IMR-90 (cell line): ENCODE results near the gene SLC4A1AP. TPM values are rescaled to one million over a fixed set of nuclear protein-coding genes. Genes with fewer than 3 reads are reported as not detected.

ENCODE experiments used
- ATAC-seq: fragments of 200-7000 bp; cut with Tn5 transposase; 2 replicates; pipeline ENCODE4 v1.9.1; 2020; ENCODE audit warnings: low read depth, mild to moderate bottlenecking, moderate library complexity
- Bru-seq: library from RNA; stranded (reverse); fragments of 400-500 nt; gene quantifications from one replicate; lab custom pipeline; 2021; lab: Mats Ljungman, UMichigan
- BruChase-seq, 2 experiments: library from RNA; stranded (reverse); fragments of 400-500 nt; gene quantifications; one replicate each; lab custom pipeline; 2021; lab: Mats Ljungman, UMichigan
- BruUV-seq: library from RNA; stranded (reverse); fragments of 400-500 nt; replicated peaks from 2 replicates; lab custom pipeline; 2021; lab: Mats Ljungman, UMichigan
- CTCF ChIA-PET: fragments of 300-600 bp; formaldehyde crosslinking; extraction: SDS; loops from one replicate; lab custom pipeline; 2021; ENCODE audit warnings: antibody characterized with exemption; lab: Yijun Ruan, JAX
- POLR2A ChIA-PET: fragments of 300-600 bp; sonication (Branson Sonifier 250); formaldehyde crosslinking; loops from one replicate; lab custom pipeline; 2022; ENCODE audit warnings: antibody characterized with exemption; ENCODE audit not compliant: unreplicated experiment; lab: Charles Lee
- DNase-seq: peaks from one replicate; pipeline ENCODE4 v3.0.0; 2013
- H2AFZ ChIP-seq: replicated peaks from 2 replicates; pipeline ENCODE3; 2013; ENCODE audit warnings: low read length, mild to moderate bottlenecking; ENCODE audit not compliant: poor library complexity
- H2AK5ac ChIP-seq: 2 replicates; pipeline ENCODE4 v1.6.1; 2013; ENCODE audit warnings: low read depth, low read length, inconsistent platforms
- H2AK9ac ChIP-seq: replicated peaks from 2 replicates; pipeline ENCODE3; 2013; ENCODE audit warnings: mild to moderate bottlenecking, low read depth, low read length, moderate library complexity; ENCODE audit not compliant: poor library complexity
- H2BK120ac ChIP-seq: 2 replicates; pipeline ENCODE4 v1.6.1; 2013; ENCODE audit warnings: low read depth, low read length, inconsistent platforms
- H2BK15ac ChIP-seq: 3 replicates; pipeline ENCODE4 v1.6.1; 2013; ENCODE audit warnings: low read depth, low read length, inconsistent platforms
- H2BK20ac ChIP-seq: 2 replicates; pipeline ENCODE4 v1.6.1; 2013; ENCODE audit warnings: low read depth, mild to moderate bottlenecking, inconsistent platforms, low read length, moderate library complexity
- H2BK5ac ChIP-seq: 2 replicates; pipeline ENCODE4 v1.6.1; 2013; ENCODE audit warnings: mild to moderate bottlenecking, low read depth, low read length, inconsistent platforms; ENCODE audit not compliant: poor library complexity, severe bottlenecking
- H3K14ac ChIP-seq: replicated peaks from 2 replicates; pipeline ENCODE4 v1.6.1; 2013; ENCODE audit warnings: low read depth, low read length, inconsistent platforms
- H3K18ac ChIP-seq: 2 replicates; pipeline ENCODE4 v1.6.1; 2013; ENCODE audit warnings: low read depth, low read length, control low read depth
- H3K23ac ChIP-seq: 2 replicates; pipeline ENCODE4 v1.6.1; 2013; ENCODE audit warnings: low read depth, low read length, inconsistent platforms
- H3K27ac ChIP-seq: 2 replicates; pipeline ENCODE4 v1.5.1; 2013; ENCODE audit warnings: mild to moderate bottlenecking, control low read depth, low read length; ENCODE audit not compliant: insufficient read depth
- H3K27me3 ChIP-seq: 2 replicates; pipeline ENCODE4 v1.6.1; 2013; ENCODE audit warnings: low read length; ENCODE audit not compliant: control insufficient read depth, insufficient read depth
- H3K36me3 ChIP-seq: 2 replicates; pipeline ENCODE4 v1.6.1; 2013; ENCODE audit warnings: low read length, mixed read lengths; ENCODE audit not compliant: control insufficient read depth, insufficient read depth
- H3K4ac ChIP-seq: 2 replicates; pipeline ENCODE4 v1.6.1; 2013; ENCODE audit warnings: low read depth, low read length, inconsistent platforms
- H3K4me1 ChIP-seq: 2 replicates; pipeline ENCODE4 v1.6.1; 2013; ENCODE audit warnings: low read length, mixed read lengths; ENCODE audit not compliant: control insufficient read depth, insufficient read depth
- H3K4me2 ChIP-seq: 2 replicates; pipeline ENCODE4 v1.6.1; 2013; ENCODE audit warnings: low read depth, mild to moderate bottlenecking, control low read depth, low read length, moderate library complexity
- H3K4me3 ChIP-seq: 2 replicates; pipeline ENCODE4 v1.5.1; 2013; ENCODE audit warnings: low read depth, mild to moderate bottlenecking, control low read depth, low read length, moderate library complexity; ENCODE audit not compliant: insufficient read depth
- H3K56ac ChIP-seq: 2 replicates; pipeline ENCODE4 v1.6.1; 2013; ENCODE audit warnings: low read length, inconsistent platforms; ENCODE audit not compliant: insufficient read depth; ENCODE audit errors: extremely low read depth
- H3K79me1 ChIP-seq, 2 experiments: 2 replicates each; pipeline ENCODE4 v1.6.1; 2013; ENCODE audit warnings: low read length in 2 of 2, inconsistent platforms in 1 of 2, low read depth in 1 of 2
- H3K9ac ChIP-seq: 2 replicates; pipeline ENCODE4 v1.6.1; 2013; ENCODE audit warnings: low read depth, low read length, control low read depth
- H3K9me1 ChIP-seq: 2 replicates; pipeline ENCODE4 v1.6.1; 2013; ENCODE audit warnings: low read length, inconsistent platforms; ENCODE audit not compliant: insufficient read depth
- H3K9me3 ChIP-seq: 2 replicates; pipeline ENCODE4 v1.6.1; 2013; ENCODE audit warnings: low read length; ENCODE audit not compliant: control insufficient read depth, insufficient read depth
- H4K20me1 ChIP-seq: 2 replicates; pipeline ENCODE4 v1.6.1; 2013; ENCODE audit warnings: low read length, inconsistent platforms; ENCODE audit not compliant: insufficient read depth
- H4K5ac ChIP-seq: 2 replicates; pipeline ENCODE4 v1.6.1; 2013; ENCODE audit warnings: mild to moderate bottlenecking, low read depth, low read length, control low read depth
- H4K8ac ChIP-seq, 2 experiments: 2 replicates each; pipeline ENCODE4 v1.6.1; 2013; ENCODE audit warnings: low read depth in 2 of 2, low read length in 2 of 2, control low read depth in 1 of 2, inconsistent platforms in 1 of 2
- H4K91ac ChIP-seq: 2 replicates; pipeline ENCODE4 v1.6.1; 2013; ENCODE audit warnings: low read depth, low read length, inconsistent platforms; ENCODE audit not compliant: insufficient read depth
- BHLHE40 ChIP-seq: fragments of 150-350 bp; IDR thresholded peaks from 2 replicates; pipeline ENCODE4 v1.6.1; 2016; ENCODE audit warnings: mild to moderate bottlenecking, low read depth, low read length
- CHD1 ChIP-seq: IDR thresholded peaks from 2 replicates; pipeline ENCODE4 v1.6.1; 2012; ENCODE audit warnings: low read depth, low read length, improper control_type of control experiment
- ELK1 ChIP-seq: fragments of 150-350 bp; IDR thresholded peaks from 2 replicates; pipeline ENCODE4 v1.6.1; 2016; ENCODE audit warnings: low read depth, mild to moderate bottlenecking, low read length, moderate library complexity, borderline replicate concordance
- MAFK ChIP-seq: IDR thresholded peaks from 2 replicates; pipeline ENCODE4 v1.6.1; 2012; ENCODE audit warnings: low read depth, low read length, improper control_type of control experiment
- MAZ ChIP-seq: IDR thresholded peaks from 2 replicates; pipeline ENCODE4 v1.6.1; 2012; ENCODE audit warnings: low read depth, mild to moderate bottlenecking, low read length, improper control_type of control experiment, moderate library complexity, borderline replicate concordance
- MXI1 ChIP-seq: IDR thresholded peaks from 2 replicates; pipeline ENCODE4 v1.6.1; 2012; ENCODE audit warnings: low read depth, mild to moderate bottlenecking, low read length, moderate library complexity, borderline replicate concordance
- NFE2L2 ChIP-seq: fragments of 150-350 bp; IDR thresholded peaks from 2 replicates; pipeline ENCODE4 v1.6.1; 2016; ENCODE audit warnings: low read depth, mild to moderate bottlenecking, low read length
- RAD21 ChIP-seq: IDR thresholded peaks from 2 replicates; pipeline ENCODE4 v1.6.1; 2012; ENCODE audit warnings: low read length, improper control_type of control experiment
- RCOR1 ChIP-seq: IDR thresholded peaks from 2 replicates; pipeline ENCODE4 v1.6.1; 2012; ENCODE audit warnings: mild to moderate bottlenecking, low read length, improper control_type of control experiment; ENCODE audit not compliant: insufficient replicate concordance
- RFX5 ChIP-seq: IDR thresholded peaks from 2 replicates; pipeline ENCODE4 v1.8.0; 2012; ENCODE audit warnings: low read depth, mild to moderate bottlenecking, low read length, moderate library complexity
- SMC3 ChIP-seq: fragments of 150-350 bp; IDR thresholded peaks from 2 replicates; pipeline ENCODE4 v1.6.1; 2016; ENCODE audit warnings: low read depth, mild to moderate bottlenecking, antibody characterized with exemption, low read length, moderate library complexity
- USF2 ChIP-seq: fragments of 150-350 bp; IDR thresholded peaks from 2 replicates; pipeline ENCODE4 v1.6.1; 2017; ENCODE audit warnings: mild to moderate bottlenecking, antibody characterized with exemption, low read length, low read depth
- WGBS, 2 experiments: methylation state at CpG; one replicate each; pipeline versions ENCODE4 v1.1.5 to v1.1.7; 2013; ENCODE audit warnings: missing lambda C conversion rate in 2 of 2; ENCODE audit not compliant: insufficient read length in 1 of 2; ENCODE audit errors: extremely low coverage in 2 of 2; 5-methylcytosine and 5-hydroxymethylcytosine counted together
- dilution Hi-C: fragments of 300-500 bp; cut with HindIII; formaldehyde crosslinking; loops from one replicate; pipeline ENCODE4 v1.14.3; 2018; ENCODE audit warnings: low sequenced_read_pairs; ENCODE audit not compliant: unreplicated experiment
- in situ Hi-C: fragments of 300-500 bp; cut with MboI; formaldehyde crosslinking; loops from 3 replicates; pipeline ENCODE4 v1.14.3; 2019; ENCODE audit warnings: low sequenced_read_pairs, inconsistent platforms, mixed read lengths
- intact Hi-C: fragments of 100-400 bp; cut with micrococcal nuclease; formaldehyde crosslinking; loops from 2 replicates; pipeline ENCODE4 v1.10.0; 2022
- long read RNA-seq: library from polyadenylated mRNA; unstranded; transcript quantifications from one replicate; pipeline ENCODE4 v2.0.0, GENCODE V29; 2021; ENCODE audit not compliant: unreplicated experiment
- polyA plus RNA-seq, 3 experiments: library from polyadenylated mRNA; depleted of rRNA; stranded (reverse); fragments of >200 nt; gene quantifications; 2 replicates each; pipeline ENCODE4 v1.2.3, GENCODE V29; 2012; ENCODE audit warnings: low replicate concordance in 1 of 3
- total RNA-seq: library from RNA; depleted of rRNA; stranded (reverse); fragments of >200 nt; gene quantifications from 2 replicates; pipeline ENCODE4 v1.2.3, GENCODE V29; 2012; rRNA removed

SLC4A1AP gene
- total RNA-seq (11.7 and 17.8 TPM in 2 replicates), polyA plus RNA-seq (2012; rRNA removed) (13.3 and 13.6 TPM in 2 replicates), Bru-seq, nascent RNA (percentile 67 among the genes with signal in this experiment), BruChase-seq, experiment 1, labeled RNA remaining after a 6-hour chase (percentile 70 among the genes with signal in this experiment), BruChase-seq, experiment 2, labeled RNA remaining after a 2-hour chase (percentile 67 among the genes with signal in this experiment)
- polyA plus RNA-seq (2012; cell fraction: cytosol; rRNA removed) = 4.5 and 5.5 TPM in 2 replicates
- polyA plus RNA-seq (2012; cell fraction: nucleus; rRNA removed; ENCODE audit: low replicate concordance) = 8.7 and 10.3 TPM in 2 replicates
- long read RNA-seq, transcript SLC4A1AP-201 (14 exons, 2,959 nt) = major isoform, 23 of 58 reads
- long read RNA-seq, partial matches to known transcripts = 30 of 58 reads
- long read RNA-seq, other reads (novel, unspliced or antisense) = 5 of 58 reads

- peak within 1 kb of the TSS; percentile 93 for H4K91ac ChIP-seq
- no peaks in the 10 kb centered on the region for H3K9me3 ChIP-seq
- POLR2A ChIA-PET = no interaction called here
- 0% methylated on average over 13 of the region's 56 CpGs; no CpG with 5 or more reads in 1 of the 2 experiments for WGBS, 2 experiments
- peaks cover 6% of the 10 kb centered on the region; the same call in 1 of the 2 replicates for H3K9me1 ChIP-seq
- peak within 1 kb of the TSS; percentile 97 for H2BK5ac ChIP-seq
- intact Hi-C loops = loop anchor here (2.0 kb wide), 1 partner anchor 255 kb away; the partner anchor contains the start of gene PPM1G
- H2AK5ac ChIP-seq = peak within 1 kb of the TSS; percentile 57; the same call in 1 of the 2 replicates
- peak within 1 kb of the TSS; percentile 86 for H3K27ac ChIP-seq
- peaks cover 15 to 41% of the 10 kb centered on the region in 2 experiments for H3K79me1 ChIP-seq
- peak within 1 kb of the TSS; percentile 98 for H4K5ac ChIP-seq
- dilution Hi-C loops = no loop called here
- peak within 1 kb of the TSS; percentile 96 for H2AK9ac ChIP-seq
- H3K18ac ChIP-seq = peak within 1 kb of the TSS; percentile 83
- H3K27me3 ChIP-seq = no peaks in the 10 kb centered on the region
- peak within 1 kb of the TSS; percentile 85 for H3K4me3 ChIP-seq
- peak within 1 kb of the TSS; percentile 100 for H2AFZ ChIP-seq
- no peaks in the 10 kb centered on the region for H4K20me1 ChIP-seq
- peak within 1 kb of the TSS; percentile 94 for H3K14ac ChIP-seq
- H3K9ac ChIP-seq = peak within 1 kb of the TSS; percentile 93
- ATAC-seq (peak; percentile 90), DNase-seq (peak; percentile 89)
- BruUV-seq = no TSS peak
- peak within 1 kb of the TSS; percentile 95 to 99 for H4K8ac ChIP-seq
- peak within 1 kb of the TSS; percentile 64; the same call in 2 of the 3 replicates for H2BK15ac ChIP-seq
- peak within 1 kb of the TSS; percentile 99 for H3K4me2 ChIP-seq
- in situ Hi-C loops = no loop called here
- peaks cover 13% of the 10 kb centered on the region for H3K36me3 ChIP-seq
- peak within 1 kb of the TSS; percentile 98 for H3K4ac ChIP-seq
- H3K4me1 ChIP-seq = peaks cover 5% of the 10 kb centered on the region
- H2BK120ac ChIP-seq = peak within 1 kb of the TSS; percentile 97
- peak within 1 kb of the TSS; percentile 61 for H3K56ac ChIP-seq
- peak within 1 kb of the TSS; percentile 86; the same call in 1 of the 2 replicates for H3K23ac ChIP-seq
- CTCF ChIA-PET = no interaction called here
- H2BK20ac ChIP-seq = peak within 1 kb of the TSS; percentile 85; the same call in 1 of the 2 replicates
- no peak for TF ChIP-seq MAFK
- 0 out of 2 replicates have a peak, but pooled peaks have one; percentile 15 for TF ChIP-seq SMC3
- TF ChIP-seq RCOR1 = no peak
- no peak for TF ChIP-seq RFX5
- peak; percentile 14; the same call in 1 of the 2 replicates for TF ChIP-seq RAD21
- peak; percentile 25; the same call in 1 of the 2 replicates for TF ChIP-seq BHLHE40
- TF ChIP-seq ELK1 = no peak
- TF ChIP-seq NFE2L2 = no peak
- TF ChIP-seq MXI1 = 0 out of 2 replicates have a peak, but pooled peaks have one; percentile 4
- no peak for TF ChIP-seq USF2
- 0 out of 2 replicates have a peak, but pooled peaks have one; percentile 29 for TF ChIP-seq MAZ
- no peak for TF ChIP-seq CHD1
Observed at GRCh38 chr2:27663285-27664153, at the start of gene SLC4A1AP, which contains the start of gene SUPT7L. TSS of gene SLC4A1AP (plus strand) at chr2:27663889. CDS start at chr2:27663915, 26 bp downstream. TSS of gene SUPT7L (minus strand) at chr2:27663614. CDS start at chr2:27662192, 1,422 bp downstream.
